Measurements from ENCODE around the gene ACSF3.
A peak's percentile ranks its signal among the peaks of the same experiment; 100 is the strongest.

Gene ACSF3

GRCh38 chr16:89152831-89153700, 59.4 kb downstream of the ACSF3 start:
- no peak for DNase-seq
- Mint-ChIP-seq H3K4me3 (no peak overlapping the region), H3K27ac (no peak overlapping the region), H3K9me3 (no peaks in the 10 kb centered on the region), H3K4me1 (ENCODE audit: low read depth in 2 of 2) (peaks cover 0 to 2% of the 10 kb centered on the region in 2 donors), H3K27me3 (no peaks in the 10 kb centered on the region), H3K36me3 (ENCODE audit: insufficient read depth) (peaks cover 20% of the 10 kb centered on the region)
- no peak for ATAC-seq (replicated peaks)

DNA sequence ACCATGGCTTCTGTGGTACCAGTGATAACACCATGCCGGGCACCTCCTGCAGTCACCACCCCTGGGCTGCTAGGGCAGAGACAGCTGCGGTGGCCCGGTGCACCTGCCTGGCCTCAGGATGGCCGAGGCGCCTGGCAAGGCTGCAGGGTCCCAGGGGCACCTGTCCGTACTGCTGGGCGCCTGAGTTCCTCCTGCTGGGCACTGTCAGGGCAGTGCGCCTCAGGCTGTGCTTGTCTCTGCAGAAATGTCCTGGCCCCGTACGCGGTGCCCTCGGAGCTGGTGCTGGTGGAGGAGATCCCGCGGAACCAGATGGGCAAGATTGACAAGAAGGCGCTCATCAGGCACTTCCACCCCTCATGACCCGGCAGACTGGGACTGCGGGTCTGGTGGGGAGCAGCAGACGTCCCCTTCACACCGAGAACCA, 60.2 kb downstream of the ACSF3 start:
- H3K4me1 Mint-ChIP-seq (ENCODE audit: low read depth in 2 of 2) = peaks cover 0 to 2% of the 10 kb centered on the region in 2 donors
- peak overlapping the region in 1 of 2 donors; percentile 49 for H3K27ac Mint-ChIP-seq
- no peak overlapping the region for H3K4me3 Mint-ChIP-seq
- peaks cover 16% of the 10 kb centered on the region for H3K36me3 Mint-ChIP-seq (ENCODE audit: insufficient read depth)
- H3K27me3 Mint-ChIP-seq = no peaks in the 10 kb centered on the region
- no peaks in the 10 kb centered on the region for H3K9me3 Mint-ChIP-seq
- no peak for ATAC-seq (replicated peaks)
- DNase-seq = no peak

GRCh38 chr16:89154390-89155183, 60.9 kb downstream of the ACSF3 start:
- no peaks in the 10 kb centered on the region for H3K9me3 Mint-ChIP-seq
- peak overlapping the region in 1 of 2 donors; percentile 49 for H3K27ac Mint-ChIP-seq
- no peak for ATAC-seq (replicated peaks)
- no peak for DNase-seq
- H3K36me3 Mint-ChIP-seq (ENCODE audit: insufficient read depth) = peaks cover 16% of the 10 kb centered on the region
- peaks cover 0 to 2% of the 10 kb centered on the region in 2 donors for H3K4me1 Mint-ChIP-seq (ENCODE audit: low read depth in 2 of 2)
- H3K27me3 Mint-ChIP-seq = no peaks in the 10 kb centered on the region
- H3K4me3 Mint-ChIP-seq = no peak overlapping the region

DNA sequence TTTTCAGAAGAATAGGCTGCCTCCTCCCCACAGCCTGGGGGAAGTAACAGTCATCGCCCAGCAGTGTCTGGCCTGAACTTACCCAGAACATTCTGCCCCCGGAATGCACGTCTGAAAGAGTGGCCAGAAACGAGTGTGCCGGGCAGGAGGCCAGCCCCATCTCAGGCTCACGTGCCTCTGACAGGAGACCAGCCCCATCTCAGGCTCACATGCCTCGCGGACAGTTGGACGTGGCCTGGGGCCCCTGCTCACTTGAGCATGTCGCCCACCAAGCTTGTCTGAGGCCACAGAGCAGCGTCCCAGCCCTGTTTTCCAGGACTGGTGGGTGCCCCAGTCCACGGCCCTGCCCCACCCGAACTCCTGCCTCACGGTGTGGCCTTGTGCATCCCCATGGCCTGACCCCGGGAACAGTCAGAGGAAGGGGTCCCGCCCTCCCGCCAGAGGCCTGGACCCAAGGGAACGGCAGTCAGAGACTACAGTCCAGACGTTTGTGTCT, 61.6 kb downstream of the ACSF3 start:
- Mint-ChIP-seq H3K36me3 (ENCODE audit: insufficient read depth) (peaks cover 16% of the 10 kb centered on the region), H3K9me3 (no peaks in the 10 kb centered on the region), H3K27me3 (no peaks in the 10 kb centered on the region), H3K4me3 (no peak overlapping the region), H3K27ac (peak overlapping the region in 1 of 2 donors; percentile 49), H3K4me1 (ENCODE audit: low read depth in 2 of 2) (peaks cover 0 to 2% of the 10 kb centered on the region in 2 donors)
- no peak for ATAC-seq (replicated peaks)
- no peak for DNase-seq

- H3K9me3 Mint-ChIP-seq = no peaks in the 10 kb centered on the region
- no peak for ATAC-seq (replicated peaks)
- H3K27me3 Mint-ChIP-seq = no peaks in the 10 kb centered on the region
- H3K36me3 Mint-ChIP-seq (ENCODE audit: insufficient read depth) = peaks cover 10% of the 10 kb centered on the region
- H3K4me3 Mint-ChIP-seq = no peak overlapping the region
- H3K4me1 Mint-ChIP-seq (ENCODE audit: low read depth in 2 of 2) = peaks cover 0 to 2% of the 10 kb centered on the region in 2 donors
- no peak for DNase-seq
- peak overlapping the region in 1 of 2 donors; percentile 15 for H3K27ac Mint-ChIP-seq
Observed at GRCh38 chr16:89155851-89156739, 62.4 kb downstream of the ACSF3 start.

DNA sequence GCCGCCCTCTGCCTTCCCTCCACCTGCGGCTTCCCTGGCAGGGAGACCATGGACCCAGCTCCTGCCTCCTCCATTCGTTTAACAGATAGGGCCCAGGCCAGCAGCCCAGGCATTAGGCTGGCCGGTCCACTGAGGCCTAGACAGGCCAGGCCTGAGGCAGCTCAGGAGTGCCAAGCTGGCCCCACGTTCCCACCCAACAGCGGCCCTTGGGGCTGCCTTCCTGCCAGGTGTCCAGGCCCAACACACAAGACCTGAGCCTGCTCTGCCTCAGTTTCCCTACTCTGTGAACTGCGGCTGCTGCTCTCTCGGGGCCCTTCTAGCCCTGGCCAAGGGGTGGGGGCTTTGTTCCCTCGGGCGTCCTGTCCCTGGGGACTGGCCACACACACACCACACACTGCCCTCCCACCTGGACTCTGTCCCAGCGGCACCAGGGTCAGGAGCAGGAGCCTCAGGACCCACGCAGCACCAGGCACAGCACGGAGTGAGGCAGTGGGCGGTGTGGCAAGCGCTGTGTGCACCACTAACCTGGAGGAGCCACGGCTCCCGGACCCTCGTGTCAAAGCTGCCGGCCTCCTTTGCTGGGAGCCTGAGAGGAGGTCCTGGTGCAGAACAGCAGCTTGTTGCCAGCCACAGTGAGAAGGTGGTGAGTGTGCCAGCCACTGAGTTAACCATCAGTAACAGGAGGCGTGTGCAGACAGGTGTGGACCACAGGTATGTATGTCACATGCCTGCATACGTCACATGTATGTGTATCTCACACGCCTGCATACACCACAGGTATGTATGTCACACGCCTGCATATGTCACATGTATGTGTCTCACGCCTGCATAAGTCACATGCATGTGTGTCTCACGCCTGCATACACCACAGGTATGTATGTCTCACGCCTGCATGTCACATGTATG, 63.3 kb downstream of the ACSF3 start:
- H3K4me1 Mint-ChIP-seq (ENCODE audit: low read depth in 2 of 2) = peaks cover 0 to 2% of the 10 kb centered on the region in 2 donors
- ATAC-seq (replicated peaks) (no peak), DNase-seq (no peak)
- H3K27ac Mint-ChIP-seq = peak overlapping the region in 1 of 2 donors; percentile 15
- H3K36me3 Mint-ChIP-seq (ENCODE audit: insufficient read depth) = peaks cover under 1% of the 10 kb centered on the region
- no peak overlapping the region for H3K4me3 Mint-ChIP-seq
- no peaks in the 10 kb centered on the region for H3K9me3 Mint-ChIP-seq
- H3K27me3 Mint-ChIP-seq = no peaks in the 10 kb centered on the region

DNA sequence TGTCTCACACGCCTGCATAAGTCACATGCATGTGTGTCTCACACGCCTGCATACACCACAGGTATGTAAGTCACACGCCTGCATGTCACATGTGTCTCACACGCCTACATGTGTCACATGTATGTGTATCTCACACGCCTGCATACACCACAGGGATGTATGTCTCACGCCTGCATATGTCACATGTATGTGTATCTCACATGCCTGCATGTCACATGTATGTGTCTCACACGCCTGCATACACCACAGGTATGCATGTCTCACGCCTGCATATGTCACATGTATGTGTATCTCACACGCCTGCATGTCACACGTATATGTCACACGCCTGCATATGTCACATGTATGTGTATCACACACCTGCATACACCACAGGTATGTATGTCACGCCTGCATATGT, 64.1 kb downstream of the ACSF3 start:
- no peak for ATAC-seq (replicated peaks)

GRCh38 chr16:89159066-89159849, 65.6 kb downstream of the ACSF3 start:
- peaks cover 5% of the 10 kb centered on the region for H3K36me3 Mint-ChIP-seq (ENCODE audit: insufficient read depth)
- no peaks in the 10 kb centered on the region for H3K9me3 Mint-ChIP-seq
- no peaks in the 10 kb centered on the region for H3K27me3 Mint-ChIP-seq
- no peak overlapping the region for H3K4me3 Mint-ChIP-seq
- ATAC-seq (replicated peaks) (no peak), DNase-seq (no peak)
- H3K4me1 Mint-ChIP-seq (ENCODE audit: low read depth in 2 of 2) = peaks cover 0 to 4% of the 10 kb centered on the region in 2 donors
- H3K27ac Mint-ChIP-seq = peak overlapping the region in 1 of 2 donors; percentile 70

More for the DNA sequence above, 64.1 kb downstream of the ACSF3 start:
- Mint-ChIP-seq H3K27ac (no peak overlapping the region), H3K4me3 (no peak overlapping the region), H3K27me3 (no peaks in the 10 kb centered on the region), H3K9me3 (no peaks in the 10 kb centered on the region), H3K36me3 (ENCODE audit: insufficient read depth) (peaks cover 5% of the 10 kb centered on the region), H3K4me1 (ENCODE audit: low read depth in 2 of 2) (peaks cover 0 to 4% of the 10 kb centered on the region in 2 donors)
- DNase-seq = no peak

DNA sequence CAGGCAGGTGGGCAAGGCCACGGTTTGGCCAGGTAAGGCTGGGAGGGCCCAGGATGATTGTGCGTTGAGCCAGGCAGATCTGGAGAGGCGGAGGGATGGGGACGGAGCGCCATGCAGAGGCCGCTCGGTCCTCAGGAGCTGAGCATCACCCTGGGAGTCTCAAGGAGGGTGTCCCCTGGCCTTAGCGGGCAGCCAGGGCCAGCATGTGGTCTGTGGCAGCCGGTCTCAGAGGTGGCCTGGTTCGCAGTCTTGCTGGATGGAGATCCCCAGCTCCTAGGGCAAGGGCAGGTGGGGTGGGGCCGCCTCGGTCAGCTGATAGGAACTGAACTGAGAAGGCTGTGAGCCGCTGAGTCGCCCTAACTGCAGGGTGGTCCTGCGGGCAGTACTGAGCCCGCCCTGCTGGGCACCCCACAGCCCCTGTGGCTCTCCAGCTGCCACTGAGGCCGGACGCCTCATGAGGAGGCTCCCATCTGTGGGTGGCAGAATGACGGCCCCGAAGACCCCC, 66.2 kb downstream of the ACSF3 start:
- peak overlapping the region in 1 of 2 donors; percentile 70 for H3K27ac Mint-ChIP-seq
- no peak overlapping the region for H3K4me3 Mint-ChIP-seq
- H3K4me1 Mint-ChIP-seq (ENCODE audit: low read depth in 2 of 2) = peaks cover 0 to 4% of the 10 kb centered on the region in 2 donors
- H3K27me3 Mint-ChIP-seq = no peaks in the 10 kb centered on the region
- H3K9me3 Mint-ChIP-seq = no peaks in the 10 kb centered on the region
- DNase-seq (no peak), ATAC-seq (replicated peaks) (no peak)
- H3K36me3 Mint-ChIP-seq (ENCODE audit: insufficient read depth) = peaks cover 5% of the 10 kb centered on the region

- H3K4me1 Mint-ChIP-seq (ENCODE audit: low read depth in 2 of 2) = peaks cover 0 to 4% of the 10 kb centered on the region in 2 donors
- H3K36me3 Mint-ChIP-seq (ENCODE audit: insufficient read depth) = peaks cover 5% of the 10 kb centered on the region
- ATAC-seq (replicated peaks) (no peak), DNase-seq (no peak)
- H3K27me3 Mint-ChIP-seq = peaks cover 0 to 4% of the 10 kb centered on the region in 2 donors
- no peaks in the 10 kb centered on the region for H3K9me3 Mint-ChIP-seq
- H3K4me3 Mint-ChIP-seq = no peak overlapping the region
- no peak overlapping the region for H3K27ac Mint-ChIP-seq
Observed at GRCh38 chr16:89160977-89161701, 67.5 kb downstream of the ACSF3 start.
